HEK293 (cell line): ENCODE measurements around the gene ACOT9.
"Not testable (repeated sequence)": the region's sequence is repeated elsewhere in the genome, so short reads cannot be mapped to it uniquely, and the experiment has no call there.

Experiments used
- ZNF623 ChIP-seq: fragments of 450-650 bp; formaldehyde crosslinking; IDR thresholded peaks from 2 replicates; pipeline ENCODE4 v1.5.1; 2016; ENCODE audit warnings: missing biosample characterization, missing genetic modification characterization
- TF ChIP-seq, protein P1 (sequence below): fragments of 450-650 bp; formaldehyde crosslinking; IDR thresholded peaks from 2 replicates; pipeline ENCODE4 v1.5.1; 2016; ENCODE audit warnings: missing biosample characterization, missing genetic modification characterization
- TF ChIP-seq, protein P2 (sequence below): fragments of 450-650 bp; formaldehyde crosslinking; IDR thresholded peaks from 2 replicates; pipeline ENCODE4 v1.5.1; 2016; ENCODE audit warnings: missing biosample characterization, missing genetic modification characterization

DNA sequence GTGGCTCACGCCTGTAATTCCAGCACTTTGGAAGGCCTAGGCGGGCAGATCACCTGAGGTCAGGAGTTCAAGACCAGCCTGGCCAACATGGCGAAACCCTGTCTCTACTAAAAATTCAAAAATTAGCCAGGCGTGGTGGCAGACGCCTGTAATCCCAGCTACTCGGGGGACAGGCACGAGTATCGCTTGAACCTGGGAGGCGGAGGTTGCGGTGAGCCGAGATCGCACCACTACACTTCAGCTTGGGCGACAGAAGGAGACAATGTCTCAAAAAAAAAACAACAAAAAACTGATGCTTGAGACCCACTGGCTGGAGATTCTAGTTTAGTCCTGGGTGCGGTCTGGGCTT is 521 bp upstream of the ACOT9 start:
- TF ChIP-seq, protein P1, sequence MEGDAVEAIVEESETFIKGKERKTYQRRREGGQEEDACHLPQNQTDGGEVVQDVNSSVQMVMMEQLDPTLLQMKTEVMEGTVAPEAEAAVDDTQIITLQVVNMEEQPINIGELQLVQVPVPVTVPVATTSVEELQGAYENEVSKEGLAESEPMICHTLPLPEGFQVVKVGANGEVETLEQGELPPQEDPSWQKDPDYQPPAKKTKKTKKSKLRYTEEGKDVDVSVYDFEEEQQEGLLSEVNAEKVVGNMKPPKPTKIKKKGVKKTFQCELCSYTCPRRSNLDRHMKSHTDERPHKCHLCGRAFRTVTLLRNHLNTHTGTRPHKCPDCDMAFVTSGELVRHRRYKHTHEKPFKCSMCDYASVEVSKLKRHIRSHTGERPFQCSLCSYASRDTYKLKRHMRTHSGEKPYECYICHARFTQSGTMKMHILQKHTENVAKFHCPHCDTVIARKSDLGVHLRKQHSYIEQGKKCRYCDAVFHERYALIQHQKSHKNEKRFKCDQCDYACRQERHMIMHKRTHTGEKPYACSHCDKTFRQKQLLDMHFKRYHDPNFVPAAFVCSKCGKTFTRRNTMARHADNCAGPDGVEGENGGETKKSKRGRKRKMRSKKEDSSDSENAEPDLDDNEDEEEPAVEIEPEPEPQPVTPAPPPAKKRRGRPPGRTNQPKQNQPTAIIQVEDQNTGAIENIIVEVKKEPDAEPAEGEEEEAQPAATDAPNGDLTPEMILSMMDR (tag by site-specific recombination) = not testable (repeated sequence)
- TF ChIP-seq, protein P2, sequence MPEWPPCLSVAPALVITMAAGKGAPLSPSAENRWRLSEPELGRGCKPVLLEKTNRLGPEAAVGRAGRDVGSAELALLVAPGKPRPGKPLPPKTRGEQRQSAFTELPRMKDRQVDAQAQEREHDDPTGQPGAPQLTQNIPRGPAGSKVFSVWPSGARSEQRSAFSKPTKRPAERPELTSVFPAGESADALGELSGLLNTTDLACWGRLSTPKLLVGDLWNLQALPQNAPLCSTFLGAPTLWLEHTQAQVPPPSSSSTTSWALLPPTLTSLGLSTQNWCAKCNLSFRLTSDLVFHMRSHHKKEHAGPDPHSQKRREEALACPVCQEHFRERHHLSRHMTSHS = not testable (repeated sequence)
- not testable (repeated sequence) for TF ChIP-seq ZNF623 (tag by site-specific recombination)
